NK-92 treated with Interleukin-12 subunit alpha and Interleukin-12 subunit beta, amount 100 ng/mL, for 24 hours (cell line): Measurements from ENCODE around the gene KIDINS220.

ENCODE experiments used
- DNase-seq: peaks from one replicate; lab custom pipeline; 2025; lab: John Stamatoyannopoulos, UW

KIDINS220 gene

DNA sequence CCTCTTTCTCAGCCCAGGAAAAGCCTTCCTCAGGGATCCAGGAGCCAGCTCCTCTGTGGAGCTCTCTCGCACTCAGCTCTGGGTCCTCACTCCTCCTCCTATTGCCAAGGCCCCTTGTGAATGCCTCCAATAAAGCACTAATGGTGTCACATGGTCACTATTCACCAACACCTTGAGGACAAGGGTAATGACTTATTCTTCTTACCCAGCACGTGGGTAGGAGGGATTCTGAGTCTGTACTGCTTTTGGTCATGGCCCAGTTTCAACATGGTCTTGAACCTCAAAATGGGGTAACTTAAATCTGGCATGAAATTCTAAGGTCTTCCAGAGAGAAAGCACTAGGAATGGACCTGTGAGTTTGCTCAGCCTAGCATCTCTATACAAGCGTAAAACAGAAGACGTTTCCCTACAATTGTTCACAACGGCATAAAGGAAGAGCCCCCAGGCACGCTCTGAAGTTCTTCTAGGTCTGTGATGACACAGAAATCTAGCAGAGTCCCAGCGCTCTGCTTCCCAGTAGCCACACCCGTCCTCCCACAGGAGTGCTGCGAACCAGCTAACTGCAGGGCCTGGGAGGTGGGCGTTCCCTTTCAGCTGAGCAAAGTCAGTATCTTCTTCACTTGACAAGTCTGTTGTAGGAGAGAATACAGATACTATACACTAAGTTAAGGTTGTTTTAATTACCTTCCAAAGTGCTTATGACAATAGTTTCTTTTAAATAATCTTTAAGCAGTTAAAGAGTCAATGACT, 14.6 kb upstream of the KIDINS220 start:
- DNase-seq = no peak

DNA sequence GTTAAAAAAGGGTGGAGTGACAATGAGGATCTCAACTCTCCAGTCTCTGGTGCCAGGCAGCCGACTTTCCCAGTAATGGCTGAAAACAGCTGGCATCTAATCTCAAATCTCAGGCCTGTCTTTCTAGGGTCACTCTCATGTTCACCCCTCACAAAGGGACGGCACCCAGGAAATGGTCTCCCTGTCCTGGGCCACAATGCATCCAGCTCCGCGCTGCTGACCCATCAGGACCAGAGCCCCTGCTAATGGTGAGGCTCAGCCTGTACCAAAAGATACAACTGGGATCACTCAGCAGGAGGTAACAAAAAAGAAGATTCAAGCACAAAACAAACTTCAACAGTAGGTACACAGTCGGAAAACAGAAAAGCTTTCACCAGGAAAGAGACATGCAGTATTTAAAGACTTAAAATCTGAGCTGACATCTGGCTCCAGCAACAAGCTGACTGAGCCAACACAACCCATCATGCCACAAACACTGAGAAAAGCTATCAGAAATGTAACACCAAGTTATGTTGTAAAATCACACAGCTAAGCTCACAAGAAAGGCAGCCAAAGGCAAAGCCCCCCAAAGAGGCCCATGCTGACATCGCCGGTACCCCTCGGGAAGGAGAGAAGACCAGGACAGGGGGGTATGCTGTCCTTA, 13.6 kb upstream of the KIDINS220 start:
- DNase-seq = no peak

DNA sequence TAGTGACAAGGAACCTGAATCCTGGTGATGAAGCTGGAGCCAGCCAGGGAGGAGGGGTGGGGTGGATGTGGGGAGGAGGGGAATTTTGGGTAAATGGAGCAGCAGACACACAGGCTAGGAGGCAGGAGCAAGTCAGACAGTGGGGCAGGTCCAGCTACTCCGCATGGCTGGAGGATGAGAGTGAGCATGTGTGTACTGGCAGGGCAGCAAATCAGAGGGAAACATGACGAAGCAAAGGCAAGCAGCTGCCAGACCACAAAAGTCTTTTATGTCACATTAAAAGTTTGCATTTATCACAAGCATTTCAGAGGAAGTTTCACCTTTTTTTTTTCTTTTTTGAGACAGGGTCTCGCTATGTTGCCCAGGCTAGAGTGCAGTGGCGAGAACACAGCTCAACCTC, 11.9 kb upstream of the KIDINS220 start:
- DNase-seq = no peak

DNA sequence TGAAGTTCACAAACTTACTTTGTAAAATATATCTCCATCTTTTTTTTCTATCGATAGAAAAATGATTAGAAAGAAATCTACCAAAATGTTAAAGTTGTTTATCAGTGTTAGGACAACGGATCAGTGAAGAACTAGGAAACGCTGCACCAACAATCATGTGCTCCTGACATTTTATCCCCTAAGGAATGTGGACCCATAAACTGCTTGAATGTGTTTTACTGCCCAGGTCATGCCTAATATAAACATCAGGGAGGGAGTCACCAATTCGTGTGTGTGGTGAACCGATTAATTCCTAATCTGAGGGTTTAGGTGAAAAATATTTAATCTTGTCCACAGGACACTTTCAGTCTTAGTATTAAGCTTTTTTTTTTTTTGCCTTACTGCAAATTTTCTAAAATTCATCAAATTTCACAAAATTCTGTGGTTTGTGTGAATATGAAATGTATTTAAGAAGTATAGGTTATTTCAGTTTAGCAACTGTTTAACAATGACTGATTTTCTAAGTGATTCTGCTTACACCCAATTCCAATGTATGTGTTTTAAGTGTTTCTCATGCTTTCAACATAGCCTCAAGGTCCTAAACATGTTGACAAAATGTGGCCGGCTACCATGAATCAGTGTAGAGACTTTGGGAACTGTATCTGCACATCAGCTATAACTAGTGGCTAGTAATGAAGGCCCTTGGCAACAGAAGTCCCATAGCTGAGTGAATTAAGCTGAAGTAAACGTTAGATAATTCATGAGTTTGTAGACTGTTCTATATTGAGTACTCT, 11.1 kb upstream of the KIDINS220 start:
- no peak for DNase-seq

DNA sequence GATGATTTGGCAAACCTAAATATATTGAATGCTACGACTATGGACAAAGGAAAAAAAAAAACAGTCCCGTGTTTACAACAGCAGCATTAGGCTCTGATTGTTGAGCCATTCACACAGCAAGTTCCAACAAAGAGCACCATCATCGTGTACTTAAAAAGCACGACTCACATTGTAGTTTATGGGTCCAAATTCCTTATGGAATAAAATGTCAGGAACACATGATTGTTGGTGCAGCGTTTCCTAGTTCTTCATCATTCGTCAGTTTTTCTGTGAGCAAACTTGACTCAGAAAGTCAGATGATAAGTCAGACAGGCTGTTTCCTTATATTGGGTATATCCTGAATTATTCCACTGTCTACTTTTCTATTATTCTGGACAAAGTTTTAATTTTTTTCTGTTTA, 10.0 kb upstream of the KIDINS220 start:
- no peak for DNase-seq

DNA sequence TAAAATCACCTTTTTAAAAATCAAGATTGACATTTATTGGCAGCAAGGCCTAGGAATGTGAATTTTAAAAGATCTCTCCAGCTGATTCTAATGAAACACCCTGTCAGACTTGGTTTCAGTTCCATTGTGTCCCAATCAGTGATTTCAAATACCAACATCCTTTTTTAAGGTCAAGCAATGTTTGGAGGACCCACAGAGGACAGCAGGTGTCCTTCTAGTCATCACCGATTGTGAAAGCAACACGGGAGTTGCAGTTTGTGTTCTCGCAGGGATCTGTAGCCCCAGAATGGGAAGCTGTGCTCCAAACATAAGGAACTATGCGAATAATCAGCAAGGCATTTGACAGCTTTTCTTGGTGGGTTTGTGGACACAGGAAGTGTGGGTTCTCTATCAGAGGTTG, 4.5 kb upstream of the KIDINS220 start:
- DNase-seq = no peak

DNA sequence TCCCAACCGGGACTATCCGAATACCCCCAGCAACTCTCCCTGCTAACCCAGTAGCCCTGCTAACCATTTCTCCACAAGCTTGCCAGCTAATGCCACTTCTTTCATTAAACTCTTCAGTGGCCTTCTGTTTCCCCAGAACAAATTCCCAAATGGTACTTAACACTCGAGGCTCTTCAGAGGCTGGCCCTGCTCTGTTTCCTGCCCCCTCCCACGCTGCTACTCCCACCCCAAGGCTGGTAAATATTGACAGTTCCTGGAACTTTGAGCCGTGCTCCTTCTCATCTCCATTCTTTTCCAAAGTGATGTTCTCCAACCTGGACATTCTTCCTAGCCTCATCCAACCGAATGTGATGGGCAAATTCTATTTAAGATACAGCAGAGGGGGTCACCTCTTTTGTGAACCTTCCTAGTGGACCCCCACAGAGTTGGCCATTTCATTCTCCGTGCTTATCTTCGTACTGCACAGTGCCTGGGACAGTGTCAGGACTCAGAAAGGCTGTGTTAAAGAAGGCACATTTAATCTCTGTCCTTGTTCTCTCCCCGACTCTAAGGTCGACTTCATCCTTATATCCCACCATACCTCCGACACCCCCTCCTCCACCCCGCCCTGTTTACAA, 3.2 kb upstream of the KIDINS220 start:
- DNase-seq = no peak

DNA sequence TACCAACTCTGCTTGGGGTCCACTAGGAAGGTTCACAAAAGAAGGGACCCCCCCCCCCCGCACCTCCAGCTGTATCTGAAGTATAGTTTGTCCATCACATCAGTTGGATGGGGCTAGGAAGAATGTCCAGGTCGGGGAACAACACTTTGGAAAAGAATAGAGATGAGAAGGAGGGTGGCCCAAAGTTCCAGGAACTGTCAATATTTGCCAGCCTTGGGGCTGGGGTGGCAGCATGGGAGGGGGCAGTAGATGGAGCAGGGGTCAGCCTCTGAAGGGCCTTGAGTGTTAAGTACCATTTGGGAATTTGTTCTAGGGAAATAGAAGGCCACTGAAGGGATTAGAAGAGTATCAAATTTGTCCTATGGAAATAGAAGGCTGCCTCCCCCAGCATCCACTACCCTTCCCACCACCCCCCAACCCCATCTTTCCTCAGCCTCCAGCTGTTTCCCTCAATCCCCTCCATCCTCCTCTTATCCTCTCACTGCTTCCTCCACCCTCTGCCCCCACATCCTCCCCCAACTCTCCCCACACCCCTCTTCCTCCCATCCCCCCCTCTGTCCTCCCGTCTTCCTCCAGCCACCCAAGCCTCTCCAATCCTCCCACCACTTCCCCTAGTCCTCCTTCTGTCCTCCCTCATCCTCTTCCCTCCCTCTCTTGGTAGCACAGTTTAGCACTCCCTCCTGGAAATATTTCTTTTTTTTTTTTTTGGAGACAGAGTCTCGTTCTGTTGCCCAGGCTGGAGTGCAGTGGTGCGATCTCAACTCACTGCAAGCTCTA, 2.0 kb upstream of the KIDINS220 start:
- no peak for DNase-seq

DNA sequence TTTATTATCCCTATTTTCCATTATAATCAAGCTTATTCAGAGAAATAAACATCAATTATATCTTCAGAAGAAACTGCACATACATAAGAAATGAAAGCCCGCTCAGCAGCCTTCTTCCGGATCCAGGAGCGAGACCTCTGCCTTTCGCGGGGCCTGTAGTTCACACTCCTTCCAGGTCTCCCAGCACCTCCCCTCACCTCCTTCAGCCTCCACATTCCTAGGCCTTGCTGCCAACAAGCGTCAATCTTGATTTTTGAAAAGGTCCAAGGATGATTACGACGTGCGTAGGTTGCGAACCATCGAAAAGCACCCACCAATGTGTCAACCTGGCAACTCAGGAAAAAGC, 355 bp upstream of the KIDINS220 start:
- no peak for DNase-seq

DNA sequence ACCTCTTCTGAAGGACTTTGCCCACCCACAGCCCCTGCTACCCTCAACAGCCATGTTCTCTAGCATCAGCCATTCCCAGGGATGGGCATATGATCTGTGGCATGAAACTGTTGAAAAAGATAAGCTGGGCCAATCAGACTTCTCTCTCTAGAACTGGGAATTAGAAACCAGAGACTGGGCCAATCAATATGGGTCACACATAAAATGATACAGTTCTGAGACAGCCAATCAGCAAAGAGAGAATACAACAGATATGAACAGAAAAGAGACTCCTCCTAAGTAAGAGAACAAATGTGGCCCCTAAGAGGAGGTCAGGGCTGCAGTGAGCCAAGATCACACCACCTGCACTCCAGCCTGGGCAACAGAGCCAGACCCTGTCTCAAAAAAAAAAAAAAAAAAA, 2.1 kb downstream of the KIDINS220 start:
- DNase-seq = no peak

DNA sequence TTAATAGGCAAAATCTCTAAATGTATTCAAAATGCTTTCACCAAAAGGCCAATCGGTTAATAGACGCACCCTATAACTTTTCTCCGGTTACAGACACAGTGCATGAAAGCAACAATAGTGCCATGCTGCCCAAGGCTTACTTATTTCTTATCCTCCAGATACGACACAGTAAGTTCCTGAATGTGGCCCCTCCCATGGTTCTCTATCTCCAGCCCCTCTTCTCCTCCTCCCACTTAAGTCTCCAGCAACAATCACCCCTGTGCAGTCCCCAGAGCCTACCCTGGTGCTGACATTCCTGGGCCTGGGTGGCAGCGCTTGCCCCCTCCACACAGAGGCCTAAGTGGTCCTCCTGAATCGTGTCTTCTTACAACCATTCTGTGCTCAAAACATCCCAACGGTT, 3.6 kb downstream of the KIDINS220 start:
- DNase-seq = no peak

DNA sequence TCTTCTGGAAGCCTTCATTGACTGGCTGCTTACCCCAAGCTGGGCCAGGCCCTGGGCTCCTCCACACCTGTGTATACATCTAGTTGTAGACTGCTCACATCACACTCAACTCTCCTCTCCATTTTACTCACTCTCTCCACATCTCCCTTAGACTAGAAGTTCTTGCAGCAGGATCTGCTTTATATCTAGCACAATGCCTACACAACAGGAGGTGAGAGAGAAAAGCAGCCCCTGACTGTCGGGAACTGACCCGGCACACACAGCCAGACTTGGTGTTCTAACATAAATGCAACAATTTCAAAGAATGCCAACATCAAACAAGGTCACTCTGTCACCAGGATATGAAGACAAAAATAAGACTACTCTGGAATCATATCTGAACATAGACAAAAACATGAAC, 5.9 kb downstream of the KIDINS220 start:
- DNase-seq = no peak

DNA sequence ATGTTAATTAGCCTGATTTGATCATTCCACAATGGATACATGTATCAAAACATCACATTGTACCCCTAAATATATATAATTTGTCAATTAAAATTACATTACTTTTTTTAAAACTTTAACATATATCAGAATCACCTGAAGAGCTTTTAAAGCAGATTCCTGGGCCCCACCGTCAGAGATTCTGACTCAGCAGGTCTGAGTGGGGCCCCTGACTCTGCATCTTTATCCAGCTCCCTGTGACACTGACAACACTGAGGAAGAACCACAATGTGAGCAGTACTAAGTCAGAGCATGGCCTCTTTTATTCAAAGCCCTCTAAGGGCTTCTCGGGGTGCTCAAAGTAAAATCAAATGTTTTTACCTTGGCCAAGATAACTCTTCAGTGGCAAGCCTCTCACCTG, 9.7 kb downstream of the KIDINS220 start:
- DNase-seq = no peak

DNA sequence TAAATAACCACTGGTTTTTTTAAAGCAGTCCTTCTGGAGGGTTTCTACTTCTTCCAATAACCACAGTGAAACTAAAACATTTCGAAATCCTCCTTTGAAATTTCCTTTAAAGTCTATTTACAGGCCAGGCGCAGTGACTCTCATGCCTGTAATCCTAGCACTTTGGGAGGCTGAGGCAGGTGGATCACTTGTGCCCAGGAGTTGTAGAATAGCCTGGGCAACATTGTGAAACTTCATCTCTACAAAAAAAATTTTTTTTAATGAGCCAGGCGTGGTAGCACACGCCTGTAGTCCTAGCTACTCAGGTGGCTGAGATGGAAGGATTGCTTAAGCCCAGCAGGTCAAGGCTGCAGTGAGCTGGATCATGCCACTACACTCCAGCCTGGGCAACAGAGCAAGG, 15.2 kb downstream of the KIDINS220 start:
- DNase-seq = no peak

DNA sequence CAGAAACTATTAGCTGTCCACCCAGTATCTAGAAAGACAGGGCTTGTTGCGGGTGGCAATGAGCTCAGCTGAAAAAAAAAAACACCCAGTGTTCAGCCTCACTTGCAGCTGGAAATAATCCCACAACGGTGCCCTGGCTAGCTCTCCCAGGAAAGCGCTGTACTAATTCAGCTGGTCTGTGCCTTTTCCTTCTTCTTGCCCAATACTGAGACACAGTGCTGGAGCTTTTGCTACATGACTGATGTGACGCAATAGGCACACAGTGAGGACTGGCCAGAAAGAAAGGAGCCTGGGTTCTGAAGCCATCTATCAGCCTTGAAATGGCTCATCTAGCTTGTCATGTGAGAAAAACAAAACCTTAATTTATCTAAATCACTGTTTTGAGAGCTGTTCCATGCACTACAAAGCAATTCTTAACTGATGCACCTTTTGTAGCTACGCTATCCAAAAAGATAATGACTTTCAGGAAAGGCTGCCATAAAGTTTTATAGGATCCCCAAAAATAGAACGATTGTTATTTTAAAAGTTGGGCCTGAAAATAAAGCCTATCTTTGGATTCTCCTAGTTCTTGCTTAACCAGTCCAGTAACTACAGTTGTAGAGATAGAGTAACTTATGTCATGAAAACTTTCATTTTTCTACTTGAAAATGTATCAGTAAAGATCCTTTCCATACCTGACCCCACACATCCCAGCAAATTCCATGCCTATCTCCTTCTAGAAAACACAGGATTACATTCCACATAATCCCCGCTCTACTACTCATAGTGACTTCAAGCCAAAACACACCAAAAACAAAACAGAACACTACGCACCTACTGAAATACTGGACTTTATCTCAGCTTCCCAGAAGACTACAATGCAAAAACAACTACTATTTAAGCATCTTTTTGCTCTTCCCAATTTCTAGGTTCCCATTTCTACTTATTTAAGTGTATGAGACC, 15.9 kb downstream of the KIDINS220 start:
- DNase-seq = no peak

DNA sequence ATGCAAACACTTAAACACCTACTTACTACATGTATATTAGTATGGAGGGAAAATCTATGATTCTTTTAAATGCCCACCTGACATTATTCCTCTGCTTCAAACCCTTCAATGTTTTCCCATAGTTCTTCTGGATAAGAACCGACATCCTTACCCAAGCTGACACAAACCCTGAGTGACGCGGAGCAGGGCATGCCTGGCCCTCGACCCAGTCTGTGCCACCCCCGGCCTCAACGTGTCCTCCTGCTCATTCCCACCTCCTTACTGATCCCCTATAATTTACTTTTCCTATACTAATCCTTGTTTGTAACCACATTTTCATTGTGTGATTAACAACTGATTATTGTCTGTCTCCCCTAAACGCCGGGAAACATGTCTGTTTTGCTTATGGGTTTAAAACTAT, 17.5 kb downstream of the KIDINS220 start:
- DNase-seq = no peak

DNA sequence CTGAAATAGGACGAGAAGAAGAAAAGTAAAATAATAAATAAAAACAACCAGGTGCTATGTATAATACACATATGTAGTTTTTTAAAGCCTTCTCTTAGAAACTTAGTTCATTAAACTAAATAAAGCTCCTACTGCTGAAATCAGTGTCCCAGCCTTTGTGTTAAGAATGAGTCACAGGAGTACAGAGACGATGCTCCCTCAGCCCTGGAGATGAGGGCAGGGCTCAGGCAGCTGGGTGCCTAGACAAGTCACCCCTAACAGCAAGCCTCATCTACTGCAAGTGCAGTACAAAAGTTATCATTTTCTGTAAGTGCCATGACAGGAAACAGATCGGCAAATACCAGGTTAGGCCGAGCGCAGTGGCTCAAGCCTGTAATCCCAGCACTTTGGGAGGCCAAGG, 18.2 kb downstream of the KIDINS220 start:
- DNase-seq = no peak

DNA sequence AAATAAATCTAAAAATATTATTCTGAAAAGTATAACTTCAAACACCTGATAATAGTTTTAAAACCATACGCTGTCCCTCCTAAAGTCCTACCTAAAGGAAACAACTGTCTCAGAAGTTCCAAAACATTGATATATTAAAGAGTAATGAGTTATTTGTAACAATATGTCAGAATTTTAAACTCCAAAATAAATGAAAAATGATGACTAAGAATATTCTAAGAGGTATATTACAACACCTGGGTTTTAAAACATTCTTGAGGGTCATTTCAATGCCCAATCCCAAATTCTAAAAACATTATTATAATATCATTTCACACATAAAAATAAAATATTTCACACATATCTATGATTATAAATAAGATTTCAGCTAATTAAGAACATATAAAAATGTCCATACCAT, 20.2 kb downstream of the KIDINS220 start:
- no peak for DNase-seq

DNA sequence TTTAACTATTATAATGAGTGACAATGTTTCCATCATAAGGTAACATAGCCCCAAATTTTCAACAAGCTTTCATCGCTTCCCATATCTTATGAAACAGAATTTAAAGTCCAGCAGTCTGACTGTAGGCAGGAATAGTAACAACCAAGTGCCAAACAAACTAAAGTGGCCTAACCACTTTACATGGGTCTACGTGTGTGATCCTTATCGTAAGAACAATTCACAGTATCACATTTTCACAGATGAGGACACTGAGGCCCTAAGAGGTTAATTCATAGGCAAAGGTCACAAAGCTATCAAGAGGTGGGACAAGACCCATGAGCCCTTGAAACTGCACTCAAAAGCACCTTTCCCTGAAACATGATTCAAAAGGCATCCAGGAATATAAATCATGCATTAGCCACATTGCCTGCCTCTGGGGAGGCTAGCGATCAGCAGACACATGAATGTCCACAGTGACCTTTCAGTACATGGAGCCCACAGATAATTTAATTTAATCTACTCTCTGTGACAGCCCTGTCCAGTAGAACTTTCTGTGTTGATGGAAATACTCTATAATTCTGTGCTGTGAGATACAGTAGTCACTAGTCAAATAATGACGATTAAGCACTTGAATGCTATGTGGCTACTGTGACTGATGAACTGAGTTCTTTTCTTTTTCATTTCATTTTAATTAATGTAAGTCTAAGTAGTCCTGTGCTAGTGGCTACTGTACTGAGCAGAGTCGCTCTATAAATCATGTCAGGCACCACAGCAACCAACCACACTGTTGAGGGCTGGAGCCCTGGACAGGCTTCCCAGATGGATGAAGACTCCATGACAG, 30.3 kb downstream of the KIDINS220 start:
- DNase-seq = no peak
